ENCODE measurements around the gene TCAP.
A peak's percentile ranks its signal among the peaks of the same experiment; 100 is the strongest.
"Not testable (repeated sequence)": the region's sequence is repeated elsewhere in the genome, so short reads cannot be mapped to it uniquely, and the experiment has no call there.

TCAP gene

DNA sequence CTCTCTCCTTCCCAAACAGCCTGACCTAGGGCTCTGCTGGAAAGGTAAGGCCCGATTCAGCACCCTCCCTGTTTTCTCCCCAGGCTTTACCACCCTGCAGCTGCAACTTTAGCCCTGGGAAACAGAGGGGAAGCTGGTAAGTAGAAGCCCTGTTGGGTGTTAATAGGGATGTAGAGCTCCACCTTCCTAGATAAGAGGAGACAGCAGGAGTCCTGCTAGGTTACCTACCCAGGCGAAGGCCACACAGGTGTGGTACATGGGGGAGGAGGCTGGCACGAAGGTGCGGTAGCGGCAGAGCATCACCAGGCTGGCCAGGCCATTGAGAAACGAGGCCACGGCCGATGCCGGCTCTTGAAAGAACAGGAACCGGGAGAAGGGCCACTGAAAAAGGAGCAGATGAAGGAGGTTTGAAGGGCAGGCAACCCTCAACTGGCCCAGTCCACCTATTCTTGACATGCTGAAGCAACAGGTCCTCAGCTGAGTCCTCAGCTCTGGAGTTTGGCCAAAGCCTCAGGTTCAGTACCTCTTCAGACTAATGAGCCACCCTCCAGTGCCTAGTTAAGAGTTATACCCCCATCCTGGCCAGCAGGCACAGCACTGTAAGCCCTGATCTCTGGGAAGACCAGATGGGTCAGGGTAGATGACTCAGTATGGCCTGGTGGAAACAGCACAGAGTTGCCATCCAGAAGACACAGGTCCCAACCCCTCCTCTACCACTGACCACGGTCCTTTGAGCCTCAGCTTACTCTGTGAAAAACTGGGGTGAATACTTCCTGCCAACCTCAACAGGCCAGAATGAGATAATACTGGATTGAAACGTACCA lies 19.4 kb downstream of the TCAP start:
- DNase-seq: no peak

GRCh38 chr17:39687101-39687545 lies 22.0 kb downstream of the TCAP start:
- no peak for DNase-seq

- DNase-seq: peak; percentile 94
These were observed 22.7 kb downstream of the TCAP start, which contains the start of gene PGAP3 for GRCh38 chr17:39687546-39688474. TSS of gene PGAP3 (minus strand) at chr17:39688057. CDS start at chr17:39688014, 43 bp downstream.

- DNase-seq: no peak
These were observed 23.3 kb downstream of the TCAP start for GRCh38 chr17:39688475-39688835.

GRCh38 chr17:39688945-39689344 lies 23.8 kb downstream of the TCAP start:
- no peak for DNase-seq

DNA sequence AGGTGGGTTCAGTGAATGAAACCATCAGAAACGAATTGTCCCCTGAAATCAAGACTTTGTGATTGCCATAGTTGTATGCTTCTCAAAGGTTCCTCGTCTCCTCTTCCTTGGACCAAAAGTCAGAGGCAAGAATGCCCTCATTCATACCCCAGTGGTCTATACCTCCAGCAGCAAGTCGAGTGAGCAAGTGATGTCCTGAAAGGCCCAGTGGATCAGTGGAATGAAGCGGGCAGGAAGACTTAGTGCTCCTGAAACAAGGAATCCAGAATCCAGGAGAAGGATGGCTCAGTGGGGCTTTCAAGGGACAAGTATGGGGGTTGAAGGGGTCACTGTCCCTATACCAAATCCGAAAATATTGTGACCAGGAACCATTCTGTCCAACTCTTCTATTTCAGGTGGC lies 29.4 kb downstream of the TCAP start:
- DNase-seq: no peak

DNA sequence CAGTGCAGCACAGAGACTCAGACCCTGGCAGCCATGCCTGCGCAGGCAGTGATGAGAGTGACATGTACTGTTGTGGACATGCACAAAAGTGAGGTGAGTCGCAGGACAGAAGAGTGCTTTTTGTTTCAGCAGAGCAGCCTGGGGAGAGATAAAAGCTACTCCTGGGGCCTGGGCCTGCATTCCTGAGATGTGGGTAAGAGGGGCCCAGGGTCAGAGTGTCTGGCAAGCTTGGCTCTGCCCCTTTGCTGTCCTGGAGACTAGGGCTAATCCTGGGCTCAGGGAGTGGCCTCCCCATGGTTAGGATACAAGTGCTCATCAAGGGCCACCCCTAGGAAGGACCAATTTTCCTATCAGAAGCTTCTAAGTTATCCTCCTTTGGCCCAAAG lies 29.9 kb downstream of the TCAP start:
- DNase-seq: no peak

- DNase-seq: no peak
These were observed 31.6 kb downstream of the TCAP start for GRCh38 chr17:39696731-39697130.

DNA sequence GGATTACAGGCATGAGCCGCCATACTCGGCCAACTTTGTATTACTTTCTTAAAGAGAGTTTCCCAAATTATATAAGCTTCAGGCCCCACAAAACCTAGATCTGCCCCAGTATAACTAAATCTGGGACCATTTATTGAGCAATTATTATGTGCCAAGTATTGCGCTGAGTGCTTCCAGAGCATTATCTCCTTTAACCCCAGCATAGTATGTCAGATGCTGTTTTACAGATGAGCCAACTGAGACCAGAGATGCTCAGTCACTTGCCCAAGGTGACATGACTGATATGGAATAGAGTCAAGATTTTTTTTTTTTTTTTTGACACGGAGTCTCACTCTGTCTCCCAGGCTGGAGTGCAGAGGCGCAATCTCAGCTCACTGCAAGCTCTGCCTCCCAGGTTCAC lies 32.8 kb downstream of the TCAP start:
- no peak for DNase-seq

GRCh38 chr17:39699157-39699817 lies 34.1 kb downstream of the TCAP start:
- DNase-seq: not testable (repeated sequence)

GRCh38 chr17:39699818-39700147 lies 34.6 kb downstream of the TCAP start, which contains the start of gene ERBB2:
TSS of gene ERBB2 (plus strand) at chr17:39700064. CDS start at chr17:39700239, 175 bp downstream.
- DNase-seq: no peak

- no peak for DNase-seq
These were observed 35.2 kb downstream of the TCAP start for GRCh38 chr17:39700148-39700987.

DNA sequence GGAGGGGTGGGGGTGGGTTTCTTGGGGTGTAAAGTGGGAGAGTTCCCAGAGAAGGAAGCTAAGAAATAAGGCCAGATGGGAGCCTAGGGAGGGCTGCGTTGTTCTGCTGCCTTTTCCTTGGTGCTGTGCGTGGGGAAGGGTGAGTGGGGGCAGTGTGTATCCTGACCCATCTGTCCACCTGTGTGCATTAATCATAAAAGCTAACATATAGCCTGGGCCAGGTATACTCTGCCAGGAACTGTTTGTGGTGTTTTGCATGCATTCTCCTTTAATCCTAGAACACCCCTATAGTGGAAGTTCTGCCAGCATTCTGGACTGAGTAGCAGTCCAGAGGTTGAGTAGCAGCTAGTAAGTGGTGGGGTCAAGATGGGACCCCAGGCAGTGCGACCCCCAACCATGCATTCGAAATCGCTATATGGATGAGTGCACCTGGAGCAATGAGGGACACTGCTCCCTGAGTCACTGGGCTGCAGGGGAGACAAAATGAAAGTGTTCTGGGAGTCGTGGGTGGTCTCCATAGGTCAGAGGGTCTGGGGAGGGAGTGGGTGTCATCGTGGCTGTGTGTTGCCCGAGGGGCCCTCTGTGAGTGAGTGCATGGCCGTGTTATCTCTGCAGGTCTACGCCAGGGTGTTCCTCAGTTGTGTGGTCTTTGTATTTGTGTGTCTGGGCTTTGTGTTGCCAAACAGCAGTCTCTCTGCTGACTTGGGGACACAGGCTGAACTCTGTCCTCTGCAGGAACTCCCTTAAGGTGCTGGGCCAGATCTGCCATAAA lies 36.0 kb downstream of the TCAP start:
- no peak for DNase-seq

DNA sequence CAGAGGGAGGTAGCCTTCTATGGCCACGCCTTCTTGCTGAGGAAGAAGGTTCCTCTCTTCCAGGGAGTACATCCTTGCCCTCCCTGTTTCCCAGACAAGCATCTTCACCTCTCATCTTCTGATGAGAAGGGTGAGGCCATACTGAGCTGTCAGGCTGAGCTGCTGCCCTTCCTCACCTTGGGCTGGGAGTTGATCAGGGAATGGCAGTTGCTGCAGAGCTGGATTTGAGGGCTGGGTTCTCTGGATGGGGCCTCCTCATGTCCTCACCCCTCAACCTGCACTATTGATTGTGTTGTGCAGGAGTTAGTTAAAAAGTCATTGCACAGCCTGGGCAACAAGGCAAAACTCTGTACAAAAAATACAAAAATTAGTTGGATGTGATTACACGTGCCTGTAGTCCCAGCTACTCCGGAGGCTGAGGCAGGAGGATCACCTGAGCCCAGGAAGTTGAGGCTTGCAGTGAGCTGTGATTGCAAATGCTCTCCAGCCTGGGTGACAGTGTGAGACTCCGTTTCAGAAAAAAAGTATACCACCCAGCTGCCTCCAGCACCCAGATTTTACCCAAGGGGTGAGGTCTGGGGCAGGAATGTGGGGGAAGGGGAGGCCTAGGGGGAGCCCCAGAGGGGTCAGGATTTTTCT lies 36.8 kb downstream of the TCAP start:
- no peak for DNase-seq

GRCh38 chr17:39702901-39703893 lies 38.0 kb downstream of the TCAP start:
- DNase-seq: no peak

DNA sequence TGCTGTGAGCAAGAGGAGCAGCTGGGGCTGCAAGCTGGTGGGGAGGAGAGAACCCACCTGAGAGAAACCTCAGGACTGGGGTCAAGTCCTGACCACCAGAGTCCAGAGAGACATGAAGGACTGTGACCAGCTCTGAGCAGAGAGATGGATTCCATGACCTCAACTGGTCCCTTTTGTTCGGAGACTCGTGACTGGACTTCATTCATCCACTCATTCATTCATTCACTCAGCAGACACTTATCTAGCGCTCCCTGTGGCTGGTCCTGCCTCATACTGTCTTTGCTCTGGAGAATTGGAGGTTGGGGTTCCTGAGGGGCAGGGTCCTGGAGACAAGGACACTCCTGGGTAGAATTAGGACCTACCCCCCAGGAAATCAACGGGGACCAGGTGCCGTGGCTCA lies 38.8 kb downstream of the TCAP start:
- no peak for DNase-seq

DNA sequence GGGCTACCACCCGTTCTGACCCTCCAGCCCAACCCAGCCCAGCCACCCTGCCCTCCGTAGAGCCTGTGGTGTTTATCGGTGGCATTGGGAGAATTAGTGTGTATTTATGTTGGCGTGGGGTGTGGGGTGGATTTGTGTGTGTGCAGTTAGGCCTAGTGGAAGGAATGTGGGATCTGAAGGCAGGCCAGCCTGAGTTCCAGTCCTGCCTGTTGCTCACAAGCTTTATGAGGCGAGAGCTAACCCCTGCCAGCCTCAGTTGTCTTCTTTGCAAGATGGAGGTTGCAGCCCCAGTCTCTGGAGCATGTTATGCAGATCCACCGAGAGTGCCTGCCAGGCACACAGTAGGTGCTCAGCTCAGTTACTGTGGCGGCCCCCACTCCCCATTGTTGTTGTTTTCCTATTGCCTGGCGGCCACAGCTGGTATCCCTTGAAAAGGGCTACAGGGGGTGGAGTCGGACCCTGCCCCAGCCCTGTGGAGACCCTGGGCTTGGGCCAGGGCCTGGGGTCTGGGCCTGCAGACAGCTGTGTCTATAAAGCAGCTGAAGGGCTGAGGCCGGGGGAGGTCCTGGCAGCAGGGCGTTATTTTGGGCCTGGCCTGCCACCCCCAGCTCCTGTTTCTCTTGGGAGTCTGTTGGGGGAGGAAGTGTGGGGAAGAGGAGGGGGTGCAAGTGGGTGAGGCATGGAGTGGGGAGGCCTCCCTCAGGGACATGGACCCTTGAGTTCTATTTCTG lies 39.8 kb downstream of the TCAP start:
- no peak for DNase-seq

DNA sequence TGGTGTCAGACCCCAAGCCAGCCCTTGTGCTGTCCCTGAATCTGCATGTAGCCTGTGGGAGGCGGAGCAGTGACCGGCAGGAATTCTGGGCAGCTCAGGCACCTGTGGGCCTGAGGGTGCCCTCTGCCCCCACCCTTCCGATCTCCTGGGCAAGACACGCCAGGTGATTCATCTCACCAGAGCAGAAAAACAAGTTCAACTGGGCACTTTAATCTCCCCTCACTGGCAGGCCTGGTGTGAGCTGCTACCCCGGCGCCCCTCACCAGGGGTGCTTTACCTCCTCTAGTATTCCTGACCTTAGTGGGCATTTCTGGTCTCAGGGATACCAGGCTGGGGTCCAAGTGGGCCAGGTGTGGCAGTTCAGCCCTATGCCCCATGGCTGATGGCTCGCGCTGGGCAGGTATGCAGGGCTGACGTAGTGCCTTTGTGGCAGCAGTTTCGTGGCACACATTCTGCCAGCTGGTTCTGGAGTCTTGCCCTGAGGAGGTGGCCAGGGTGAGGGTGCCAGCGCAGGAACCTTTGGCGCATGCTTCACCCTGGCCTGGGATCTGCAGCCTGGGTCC lies 40.7 kb downstream of the TCAP start:
- no peak for DNase-seq

DNA sequence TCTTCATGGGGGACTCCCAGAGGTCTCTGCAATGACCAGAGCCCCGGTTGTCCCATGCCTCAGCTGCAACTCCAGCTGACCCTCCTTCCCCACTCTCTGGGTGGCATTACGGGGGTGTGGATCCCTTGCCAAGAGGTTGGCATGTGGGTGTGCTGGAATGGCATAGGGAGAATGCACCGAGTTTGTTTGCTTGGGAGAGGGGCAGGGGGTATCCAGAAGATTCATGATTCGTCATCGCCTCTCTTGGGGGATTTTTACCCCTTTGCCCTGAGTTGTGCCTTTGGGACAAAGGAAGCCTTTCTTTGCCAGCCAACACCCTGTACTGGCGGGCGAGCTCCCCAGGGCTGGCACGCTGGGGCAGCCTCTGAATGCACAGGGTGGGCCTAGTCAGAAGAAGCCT lies 41.2 kb downstream of the TCAP start:
- no peak for DNase-seq
